NCI-H1436 (cell line): ENCODE results near the gene BANP.
A peak's percentile ranks its signal among the peaks of the same experiment; 100 is the strongest.
"Not testable (repeated sequence)": the region's sequence is repeated elsewhere in the genome, so short reads cannot be mapped to it uniquely, and the experiment has no call there.

ENCODE experiments used
- DNase-seq: peaks from one replicate; lab custom pipeline; 2025; lab: John Stamatoyannopoulos, UW

Gene BANP

DNA sequence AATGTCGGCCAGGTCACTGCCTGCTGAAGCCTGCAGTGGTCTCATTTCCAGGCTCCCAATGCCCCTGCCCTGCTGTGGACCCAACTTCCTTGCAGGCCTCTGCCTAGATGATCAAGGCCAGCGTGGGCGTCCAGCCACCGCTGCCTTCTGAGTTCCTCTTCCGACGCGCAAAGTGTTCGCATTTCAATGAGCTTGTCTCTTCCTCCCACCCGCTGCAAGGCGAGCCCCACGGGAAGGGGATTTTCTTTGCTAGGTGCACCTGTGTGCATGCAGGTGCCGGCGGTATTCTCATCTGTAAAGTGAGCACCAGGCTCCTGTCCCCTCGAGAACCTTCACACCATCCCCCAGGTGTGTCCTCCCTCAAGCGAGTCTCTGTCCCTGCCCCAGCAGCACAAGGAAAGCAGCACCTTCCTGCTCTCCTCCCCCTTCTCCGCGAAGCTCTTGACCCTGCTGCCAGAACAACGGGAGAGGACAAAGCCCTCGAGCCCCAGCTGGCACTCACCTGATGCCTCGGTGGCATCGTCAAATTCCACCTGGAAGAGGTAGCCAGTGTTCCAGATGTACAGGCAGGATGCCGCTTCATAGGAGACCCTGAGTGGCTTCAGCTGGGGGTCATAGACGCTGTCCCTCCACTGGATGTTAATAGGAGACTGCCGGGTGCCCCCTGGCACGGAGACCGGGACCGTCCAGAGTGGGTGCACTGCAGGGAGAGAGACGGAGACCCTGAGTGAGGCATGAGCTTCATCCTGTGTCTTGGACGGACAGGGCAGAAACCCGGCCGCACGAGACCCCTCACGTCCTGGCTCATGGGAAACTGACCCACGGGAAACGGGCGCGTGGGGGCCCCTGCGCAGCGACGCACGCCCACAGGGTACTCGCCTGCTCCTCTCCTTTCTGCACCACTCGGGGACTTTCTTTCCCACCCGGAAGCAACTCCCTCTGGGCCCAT lies 24.7 kb upstream of the BANP start:
- no peak for DNase-seq

DNA sequence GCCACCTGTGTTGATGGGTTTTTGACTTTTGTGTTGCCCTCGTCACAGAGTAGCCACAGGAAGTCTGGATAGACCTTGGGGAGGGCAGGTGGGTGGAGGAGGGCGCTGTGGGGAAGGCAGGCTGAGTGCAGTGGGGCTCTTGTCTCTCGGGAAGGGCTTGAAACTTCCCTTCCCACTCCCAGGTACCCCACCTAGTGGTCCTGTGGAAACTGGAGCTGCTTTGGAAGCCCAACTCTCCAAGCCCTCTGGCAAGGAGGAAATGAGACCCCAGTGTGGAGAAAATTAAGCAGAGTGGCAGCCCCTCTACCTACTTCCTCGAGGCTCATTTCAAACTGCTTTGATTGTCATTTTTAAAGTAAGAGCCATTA lies 24.1 kb upstream of the BANP start:
- no peak for DNase-seq

DNA sequence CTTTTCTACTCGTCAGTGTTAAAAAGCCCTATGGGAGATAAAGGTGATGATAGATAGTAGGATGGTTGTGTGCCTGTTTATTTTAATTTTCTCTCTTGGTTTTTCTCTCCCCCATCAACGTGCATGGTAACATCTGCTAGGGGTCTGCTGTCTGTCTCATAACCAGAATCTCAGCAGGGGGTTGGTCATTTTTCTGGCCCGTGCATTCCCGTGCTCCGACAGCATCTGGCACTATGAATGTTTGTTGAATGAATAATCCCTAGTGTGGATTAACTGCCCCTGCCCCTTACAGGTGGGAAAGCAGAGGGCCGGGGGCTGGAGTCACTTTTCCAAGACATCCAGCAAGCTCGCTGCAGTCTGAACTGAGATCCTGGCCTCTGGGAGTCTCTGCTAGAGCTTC lies 21.2 kb upstream of the BANP start:
- no peak for DNase-seq

DNA sequence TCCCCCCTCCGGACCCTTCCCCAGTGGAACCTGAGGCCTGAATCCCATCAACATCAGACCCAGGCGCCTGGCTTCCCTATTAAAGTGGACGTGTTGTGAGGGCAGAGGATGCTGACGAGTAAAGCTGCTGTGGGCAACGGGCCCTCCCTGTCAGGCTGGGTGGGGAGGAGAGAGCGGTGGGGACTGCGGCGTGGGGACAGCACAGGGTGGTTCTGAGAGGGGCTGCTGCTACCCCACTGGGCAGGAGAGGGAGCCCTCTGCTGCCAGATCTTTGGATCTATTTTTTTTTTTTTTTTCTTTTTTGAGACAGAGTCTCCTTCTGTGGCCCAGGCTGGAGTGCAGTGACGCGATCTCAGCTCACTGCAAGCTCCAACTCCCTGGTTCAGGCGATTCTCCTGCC lies 20.8 kb upstream of the BANP start:
- no peak for DNase-seq

DNA sequence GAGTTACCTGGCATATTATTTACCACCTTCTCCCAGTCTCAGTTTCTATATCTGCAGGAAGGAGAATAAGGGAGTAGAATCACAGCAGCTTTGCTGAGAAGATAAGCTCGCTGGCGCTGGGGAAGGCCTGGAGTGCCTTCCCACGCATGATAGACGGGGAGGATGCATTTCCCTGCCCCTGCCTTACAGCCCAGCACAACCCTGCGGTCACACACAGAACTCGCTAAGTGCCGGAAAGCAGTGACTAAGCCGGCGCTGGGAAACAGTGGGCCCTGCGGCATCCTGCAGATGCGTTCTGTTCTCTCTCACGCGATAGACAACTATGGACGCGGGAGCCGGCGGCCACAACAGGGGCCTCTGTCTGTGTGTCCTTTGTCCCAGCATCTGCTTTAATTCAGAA lies 19.7 kb upstream of the BANP start:
- no peak for DNase-seq

DNA sequence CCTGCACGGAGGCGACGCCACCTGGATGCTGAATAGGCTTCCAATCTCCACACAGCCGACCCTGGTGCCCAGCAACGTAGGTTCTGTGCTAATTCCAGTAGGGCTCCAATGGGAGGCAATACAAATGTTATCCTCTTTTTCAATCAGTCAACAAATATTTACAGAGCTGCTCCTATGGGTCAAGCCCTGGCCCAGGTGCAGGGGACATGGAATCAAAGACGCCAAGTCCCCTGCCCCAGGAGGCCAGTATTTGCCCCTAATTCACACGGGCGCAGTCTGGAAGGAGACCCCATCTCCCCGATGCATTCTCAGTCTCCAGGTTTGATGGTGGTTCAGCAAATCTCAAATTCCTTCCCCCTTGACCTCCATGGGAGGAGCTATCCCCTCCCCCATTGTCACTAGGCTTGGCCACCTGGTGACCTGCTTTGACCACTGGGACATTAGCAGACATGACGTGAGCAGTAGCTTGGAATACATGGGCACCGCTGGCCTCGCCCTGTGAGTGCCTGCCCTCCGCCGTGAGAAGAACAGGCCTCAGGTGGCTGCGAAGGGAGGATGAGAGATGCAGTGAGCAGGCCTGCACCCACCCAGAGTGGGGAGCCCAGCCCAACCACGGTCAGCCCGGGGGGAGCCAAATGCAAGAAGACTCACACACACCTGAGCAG lies 18.6 kb upstream of the BANP start:
- DNase-seq = not testable (repeated sequence)

DNA sequence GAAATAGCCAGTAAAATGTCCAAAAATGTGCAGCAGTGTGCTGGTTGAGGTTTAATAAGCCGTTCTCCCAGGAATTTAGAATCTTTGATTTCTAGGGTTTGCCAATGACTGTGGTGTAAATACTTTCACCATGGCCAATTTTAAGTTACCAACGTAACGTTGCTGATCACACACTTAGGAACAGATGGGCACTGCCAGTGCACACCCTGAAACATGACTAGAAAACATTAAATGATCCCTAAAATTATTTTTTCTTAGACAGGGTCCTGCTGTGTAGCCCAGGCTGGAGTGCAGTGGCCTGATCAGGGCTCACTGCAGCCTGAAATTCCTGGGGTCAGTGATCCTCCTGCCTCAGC lies 18.1 kb upstream of the BANP start:
- DNase-seq = no peak

DNA sequence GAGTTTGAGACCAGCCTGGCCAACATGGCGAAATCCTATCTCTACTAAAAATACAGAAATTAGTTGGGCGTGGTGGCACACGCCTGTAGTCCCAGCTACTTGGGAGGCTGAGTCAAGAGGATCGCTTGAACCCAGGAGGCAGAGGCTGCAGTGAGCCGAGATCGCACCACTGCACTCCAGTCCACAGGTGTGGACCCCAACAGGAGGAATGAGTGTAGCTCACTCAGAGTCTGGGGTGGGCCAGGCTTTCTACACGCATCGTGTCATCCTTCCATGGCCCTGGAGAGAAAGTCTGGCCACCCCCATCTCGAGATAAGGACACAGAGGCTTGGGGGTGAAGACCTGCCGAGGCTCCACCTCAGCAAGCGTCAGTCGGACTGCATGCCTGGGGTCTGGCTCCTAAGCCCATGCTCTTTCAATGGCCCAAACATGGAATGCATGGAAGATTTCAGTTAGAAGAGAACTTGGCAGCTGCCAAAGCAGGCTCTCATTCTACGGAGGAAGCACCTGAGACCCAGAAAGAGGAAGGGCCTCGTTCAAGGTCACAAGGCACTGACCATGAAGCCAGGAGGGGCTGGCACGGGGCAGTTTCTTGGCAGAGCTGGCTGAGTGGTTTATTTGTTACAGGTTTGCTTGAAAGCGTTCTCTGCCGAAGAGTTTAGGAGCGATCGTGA lies 16.3 kb upstream of the BANP start:
- DNase-seq = not testable (repeated sequence)

DNA sequence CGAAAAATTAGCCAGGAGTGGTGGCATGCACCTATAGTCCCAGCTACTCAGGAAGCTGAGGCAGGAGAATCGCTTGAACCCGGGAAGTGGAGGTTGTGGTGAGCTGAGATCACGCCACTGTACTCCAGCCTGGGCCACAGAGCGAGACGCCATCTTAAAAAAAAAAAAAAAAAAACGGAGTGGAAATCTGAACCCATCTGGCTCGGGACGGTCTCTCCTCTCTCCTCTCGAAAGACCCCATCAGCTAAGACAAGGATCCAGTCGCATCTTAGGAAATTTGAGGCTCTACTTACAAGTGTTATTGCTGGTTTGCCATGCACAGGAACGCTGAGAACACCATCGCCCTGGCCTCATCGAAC lies 15.2 kb upstream of the BANP start:
- DNase-seq = not testable (repeated sequence)

DNA sequence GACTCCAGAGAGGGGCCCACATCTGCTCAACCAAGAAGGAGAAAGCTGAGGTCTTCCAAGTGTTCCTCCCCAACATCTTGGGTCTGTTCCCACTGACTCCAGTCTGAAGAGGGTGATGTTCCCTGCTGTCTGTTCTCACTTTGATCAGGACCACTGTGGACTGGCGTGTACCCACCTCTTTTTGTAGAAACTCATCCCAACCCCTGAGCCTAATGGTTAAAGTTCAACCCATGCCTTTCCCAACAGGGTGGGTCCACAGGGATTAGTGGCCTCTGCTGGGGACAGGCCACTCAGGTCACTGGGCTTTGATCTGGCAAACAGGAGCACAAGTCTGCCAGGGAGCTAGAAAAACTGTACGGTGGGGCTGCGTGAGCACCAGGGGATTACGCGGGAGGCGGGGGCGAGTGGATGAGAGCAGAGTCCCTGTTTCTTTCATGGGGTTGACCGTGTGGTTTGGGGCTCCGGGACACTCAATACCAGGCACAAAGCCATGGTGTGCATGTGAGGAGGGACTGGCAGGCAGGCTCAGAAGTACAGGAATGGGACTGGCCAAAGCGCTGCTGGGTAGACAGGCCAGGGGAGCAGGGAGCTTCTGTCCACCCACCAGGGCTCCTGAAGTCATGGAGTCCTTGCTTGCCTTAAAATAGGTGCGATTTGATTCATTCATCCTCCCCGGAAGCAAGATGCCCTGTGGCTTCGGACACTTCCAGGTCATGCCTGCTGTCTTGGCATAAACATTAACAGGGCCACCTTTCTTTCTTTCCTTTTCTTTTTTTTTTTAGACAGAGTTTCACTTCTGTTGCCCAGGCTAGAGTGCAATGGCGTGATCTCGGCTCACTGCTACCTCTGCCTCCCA lies 14.6 kb upstream of the BANP start, which contains the start of gene CA5A:
TSS of gene CA5A (minus strand) at position 155 of the 856 bp plus-strand sequence. CDS start at position 76, 79 bp downstream.
- DNase-seq = no peak

DNA sequence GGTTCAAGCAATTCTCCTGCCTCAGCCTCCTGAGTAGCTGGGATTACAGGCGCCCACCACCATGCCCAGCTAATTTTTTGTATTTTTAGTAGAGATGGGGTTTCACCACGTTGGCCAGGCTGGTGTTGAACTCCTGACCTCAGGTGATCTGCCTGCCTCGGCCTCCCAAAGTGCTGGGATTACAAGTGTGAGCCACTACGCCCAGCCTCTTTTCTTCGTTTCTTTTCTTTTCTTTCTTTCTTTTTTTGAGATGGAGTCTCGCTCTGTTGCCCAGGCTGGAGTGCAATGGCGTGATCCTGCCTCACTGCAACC lies 14.0 kb upstream of the BANP start:
- DNase-seq = not testable (repeated sequence)

DNA sequence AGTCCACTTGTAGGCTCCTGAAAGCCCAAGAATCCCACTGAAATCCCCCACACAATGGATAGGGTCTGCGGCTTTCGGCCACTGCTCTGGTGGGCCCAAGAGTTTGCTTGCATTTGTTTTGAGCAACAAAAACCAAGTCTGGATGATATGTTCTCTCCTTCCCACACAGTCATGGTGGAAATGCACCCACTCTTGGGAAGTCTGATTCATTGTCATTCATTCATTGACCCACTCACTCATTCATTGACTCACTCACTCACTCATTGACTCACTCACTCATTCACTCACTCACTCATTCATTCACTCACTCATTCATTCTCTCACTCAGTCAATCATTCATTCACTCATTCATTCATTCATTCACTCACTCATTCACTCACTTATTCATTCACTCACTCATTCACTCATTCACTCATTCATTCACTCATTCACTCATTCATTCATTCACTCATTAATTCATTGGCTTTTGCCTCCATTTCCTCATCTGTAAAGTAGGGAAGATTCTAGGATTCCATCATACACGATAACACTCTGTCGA lies 12.8 kb upstream of the BANP start:
- no peak for DNase-seq

DNA sequence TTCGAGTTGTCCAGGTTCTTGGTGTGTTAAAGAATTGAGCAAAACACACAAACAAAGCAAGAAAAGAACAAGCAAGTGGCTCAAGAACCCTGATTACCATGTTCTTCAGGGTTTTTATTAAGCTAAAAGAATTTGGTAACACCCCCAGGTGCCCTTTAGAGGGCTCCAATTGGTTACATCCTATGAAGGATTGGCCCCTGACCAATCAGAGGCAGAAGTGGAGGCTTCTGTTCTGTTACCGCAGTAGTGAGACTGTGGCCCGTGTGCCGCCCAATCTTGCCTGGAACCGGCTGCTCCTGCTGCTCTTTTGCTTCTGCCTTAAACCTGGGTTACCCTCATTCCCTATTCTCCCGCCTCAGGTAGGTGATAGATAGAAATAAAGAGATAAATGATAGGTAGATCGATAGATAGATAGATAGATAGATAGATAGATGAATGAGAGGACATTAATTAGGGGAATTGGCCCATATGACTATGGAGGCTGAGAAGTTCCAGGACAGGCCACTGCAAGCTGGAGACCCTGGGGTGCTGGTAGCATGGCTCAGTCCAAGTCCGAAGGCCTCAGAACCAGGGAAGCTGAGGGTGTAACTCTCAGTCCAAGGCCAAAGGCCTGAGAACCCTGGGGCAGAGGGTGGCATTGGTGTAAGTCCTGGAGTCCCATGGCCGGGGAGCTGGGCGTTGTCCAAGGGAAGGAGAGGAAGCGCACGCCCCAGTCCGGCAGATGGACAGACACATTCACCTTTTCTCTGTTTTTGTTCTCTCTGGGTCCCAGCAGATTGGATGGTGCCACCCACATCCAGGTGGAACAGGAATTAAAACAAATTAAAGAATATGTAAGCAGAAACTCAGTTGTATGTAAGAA lies 11.4 kb upstream of the BANP start:
- no peak for DNase-seq

DNA sequence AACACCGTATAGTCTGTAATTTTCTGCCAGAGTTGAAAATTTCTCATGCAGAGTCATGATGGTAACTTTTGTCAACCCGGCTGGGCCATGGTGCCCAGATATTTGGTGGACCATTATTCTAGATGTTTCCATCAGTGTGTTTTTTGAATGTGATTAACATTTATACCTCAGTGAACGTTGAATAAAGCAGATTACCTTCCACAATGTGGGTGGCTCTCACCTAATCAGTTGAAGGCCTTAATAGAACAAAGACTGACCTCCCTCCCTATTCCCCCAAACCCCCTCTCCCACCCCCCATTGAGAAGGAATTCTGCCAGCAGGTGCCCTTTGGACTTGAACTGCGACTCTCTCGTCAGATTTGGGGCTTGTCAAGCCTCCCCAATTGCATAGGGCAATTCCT lies 8.6 kb upstream of the BANP start:
- DNase-seq = no peak

DNA sequence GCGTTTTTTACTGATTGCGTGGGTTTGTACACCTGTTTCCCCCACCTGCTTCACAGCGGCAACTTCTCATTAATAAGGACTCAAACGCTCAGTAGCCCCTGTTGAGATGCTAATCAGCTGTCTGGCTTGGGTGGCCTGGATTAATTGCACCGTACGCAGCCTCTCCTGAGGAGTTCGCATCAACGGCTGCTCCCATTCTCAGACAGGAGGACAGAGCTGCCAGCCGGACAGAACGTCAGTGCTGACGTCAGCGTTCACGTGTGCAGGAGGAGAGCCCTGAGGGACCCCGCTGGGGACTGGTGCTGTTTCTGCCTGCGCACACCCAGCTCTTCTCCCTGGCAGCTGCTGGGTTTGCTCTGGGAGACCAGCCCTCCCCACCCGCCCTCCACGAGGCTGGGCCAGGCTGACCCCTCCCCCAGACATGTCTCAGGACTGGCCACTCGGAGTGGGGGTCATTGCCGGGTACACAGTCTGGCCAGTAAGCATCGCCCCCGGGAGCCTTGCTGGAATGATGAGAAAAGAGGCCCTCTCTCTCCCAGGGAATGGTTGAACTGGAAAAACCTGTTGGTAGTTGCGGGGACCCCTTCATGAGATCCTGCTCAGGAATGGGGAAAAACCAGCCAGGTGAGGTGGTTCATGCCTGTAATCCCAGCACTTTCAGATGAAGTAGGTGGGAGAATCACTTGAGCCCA lies 5.7 kb upstream of the BANP start:
- peak; percentile 93 for DNase-seq

DNA sequence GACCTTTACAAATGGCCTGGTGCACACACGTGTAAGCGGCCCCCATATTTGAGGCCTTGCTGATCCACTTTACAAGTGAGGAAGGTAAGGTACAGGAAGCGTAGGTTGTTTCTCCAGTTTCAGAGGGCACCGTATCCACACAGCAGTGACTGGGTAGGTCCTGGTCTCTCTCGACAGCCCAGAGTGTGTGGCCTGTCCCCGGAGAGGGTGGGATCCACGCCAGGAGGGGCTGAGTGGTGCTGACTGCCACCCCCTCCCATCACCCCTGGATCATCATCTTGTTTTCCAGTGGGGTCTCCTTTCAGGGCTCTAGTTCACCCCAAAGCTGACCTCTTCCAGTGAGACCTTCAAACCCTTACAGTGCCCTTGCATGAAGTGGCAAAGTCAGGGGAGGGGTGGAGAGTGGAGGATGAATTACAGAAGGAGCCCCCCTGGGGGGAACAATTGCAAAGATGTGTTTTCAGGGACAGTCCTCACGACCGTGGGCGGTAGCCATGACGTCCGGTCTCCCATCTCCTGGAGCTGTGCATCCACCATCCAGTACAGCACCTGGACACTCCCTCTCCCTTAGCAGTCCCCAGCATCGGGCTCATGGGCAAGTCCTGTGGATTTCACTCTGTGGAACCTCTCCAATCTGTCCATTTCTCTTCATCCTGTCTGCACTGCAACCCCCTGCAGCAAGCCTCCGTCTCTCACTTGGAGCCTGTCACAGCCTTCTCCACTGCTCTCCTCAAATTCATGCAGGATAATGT lies 4.5 kb upstream of the BANP start:
- no peak for DNase-seq

DNA sequence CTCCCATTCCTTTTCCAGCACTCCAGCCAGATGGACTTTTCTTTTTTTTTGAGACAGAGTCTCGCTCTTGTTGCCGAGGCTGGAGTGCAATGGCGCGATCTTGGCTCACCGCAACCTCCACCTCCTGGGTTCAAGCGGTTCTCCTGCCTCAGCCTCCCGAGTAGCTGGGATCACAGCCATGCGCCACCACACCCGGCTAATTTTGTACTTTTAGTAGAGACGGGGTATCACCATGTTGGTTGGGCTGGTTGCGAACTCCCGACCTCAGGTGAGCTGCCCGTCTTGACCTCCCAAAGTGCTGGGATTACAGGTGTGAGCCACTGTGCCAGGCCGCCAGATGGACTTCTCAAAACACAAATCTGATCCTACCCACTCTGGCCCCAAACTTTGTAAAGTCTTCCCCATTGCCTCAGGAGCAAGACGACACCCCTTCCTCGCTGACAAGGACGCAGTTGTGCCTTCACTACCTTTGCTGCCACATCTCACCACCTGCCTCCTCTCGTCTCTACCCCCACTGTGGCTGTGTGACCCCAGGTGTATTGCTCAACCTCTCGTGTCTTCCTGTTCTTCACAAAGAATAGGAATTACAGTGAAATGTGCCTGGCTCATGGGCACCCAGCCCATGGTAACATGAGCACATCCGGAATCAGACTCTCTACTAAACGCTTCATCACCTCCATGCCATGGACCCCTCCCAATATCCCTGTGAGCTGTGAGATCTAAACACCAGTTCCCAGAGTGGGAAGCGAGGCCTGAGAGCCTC lies 3.7 kb upstream of the BANP start:
- DNase-seq = no peak

DNA sequence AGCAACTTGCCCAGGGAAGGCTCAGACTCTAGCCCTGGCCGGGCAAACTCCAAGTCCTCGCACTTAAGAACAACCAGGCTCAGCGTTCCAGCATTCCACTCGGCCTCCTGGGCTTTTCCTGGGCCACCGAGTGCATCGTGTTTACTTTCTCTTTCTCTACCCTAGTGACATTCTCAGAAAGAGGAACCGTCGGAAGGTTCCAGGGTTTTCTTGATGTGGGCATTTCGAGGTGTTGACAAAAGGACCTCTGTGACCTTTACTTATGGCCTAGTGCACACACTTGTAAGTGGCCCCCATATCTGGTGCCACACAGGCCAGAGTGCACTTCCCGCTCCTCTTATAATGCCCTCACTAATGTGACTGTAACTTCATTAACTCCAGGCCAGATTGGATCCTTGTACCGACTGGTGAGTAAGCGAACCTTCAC lies 3.1 kb upstream of the BANP start:
- no peak for DNase-seq

DNA sequence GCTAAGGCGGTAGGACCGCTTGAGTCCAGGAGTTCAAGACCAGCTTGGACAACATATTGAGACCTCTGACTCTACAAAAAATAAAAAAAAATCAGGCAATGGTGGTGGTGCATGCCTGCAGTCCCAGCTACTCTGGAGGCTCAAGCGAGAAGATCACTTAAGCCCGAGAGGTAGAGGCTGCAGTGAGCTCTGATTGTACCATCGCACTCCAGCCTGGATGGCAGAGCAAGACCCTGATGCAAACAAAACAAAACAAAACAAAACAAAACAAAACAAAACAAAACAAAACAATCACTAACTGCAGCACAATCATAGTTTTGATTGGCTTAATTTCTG lies 2.5 kb upstream of the BANP start:
- no peak for DNase-seq
